ENCODE measurements around the gene AUTS2. TPM values are rescaled to one million over a fixed set of nuclear protein-coding genes. Genes with fewer than 3 reads are reported as not detected.

AUTS2 gene
- total and polyA plus RNA-seq, 7 experiments from 2014 or later, result 0.40 to 31.7 (median 4.2) TPM

- ChIA-PET POLR2A (no interaction called here), CTCF (no interaction called here)
- Histone ChIP-seq H3K4me1 (ENCODE audit: control insufficient read depth in 2 of 2, insufficient read depth in 2 of 2, low read length in 2 of 2) (no peaks in the 10 kb centered on the region), H3K27me3 (ENCODE audit: control insufficient read depth in 2 of 2, insufficient read depth in 2 of 2, low read length in 2 of 2) (no peaks in the 10 kb centered on the region), H3K27ac (ENCODE audit: low read depth, low read length) (no peak overlapping the region), H3K9me3 (ENCODE audit: control insufficient read depth in 2 of 3, low read length in 3 of 3) (no peaks in the 10 kb centered on the region), H3K36me3 (ENCODE audit: control insufficient read depth in 2 of 3, insufficient read depth in 3 of 3, low read length in 3 of 3) (no peaks in the 10 kb centered on the region), H3K4me3 (ENCODE audit: low read length) (no peak overlapping the region)
- ATAC-seq (no peak), DNase-seq (no peak)
- Mint-ChIP-seq H3K9me3 (peaks cover 0 to 4% (median 0%) of the 10 kb centered on the region in 11 donors), H3K4me1 (no peaks in the 10 kb centered on the region), H3K36me3 (no peaks in the 10 kb centered on the region), H3K27ac (no peak overlapping the region), H3K27me3 (no peaks in the 10 kb centered on the region), H3K4me3 (no peak overlapping the region)
- intact Hi-C loops (cut with micrococcal nuclease), result no loop called here
Observed at GRCh38 chr7:69659983-69660382, 61.7 kb downstream of the AUTS2 start.

GRCh38 chr7:69661342-69661741 is 63.1 kb downstream of the AUTS2 start:
- Histone ChIP-seq H3K4me3 (ENCODE audit: low read length) (no peak overlapping the region), H3K4me1 (ENCODE audit: control insufficient read depth in 2 of 2, insufficient read depth in 2 of 2, low read length in 2 of 2) (no peaks in the 10 kb centered on the region), H3K36me3 (ENCODE audit: control insufficient read depth in 2 of 3, insufficient read depth in 3 of 3, low read length in 3 of 3) (no peaks in the 10 kb centered on the region), H3K27ac (ENCODE audit: low read depth, low read length) (no peak overlapping the region), H3K27me3 (ENCODE audit: control insufficient read depth in 2 of 2, insufficient read depth in 2 of 2, low read length in 2 of 2) (no peaks in the 10 kb centered on the region), H3K9me3 (ENCODE audit: control insufficient read depth in 2 of 3, low read length in 3 of 3) (no peaks in the 10 kb centered on the region)
- H3K9me3 Mint-ChIP-seq, result peaks cover 0 to 4% (median 0%) of the 10 kb centered on the region in 11 donors
- ChIA-PET POLR2A (no interaction called here), CTCF (no interaction called here)
- H3K4me1 Mint-ChIP-seq, result no peaks in the 10 kb centered on the region
- intact Hi-C loops (cut with micrococcal nuclease), result no loop called here
- H3K27me3 Mint-ChIP-seq, result no peaks in the 10 kb centered on the region
- DNase-seq (no peak), ATAC-seq (no peak)
- no peak overlapping the region for H3K4me3 Mint-ChIP-seq
- H3K27ac Mint-ChIP-seq, result no peak overlapping the region
- no peaks in the 10 kb centered on the region for H3K36me3 Mint-ChIP-seq

- no peak overlapping the region for H3K4me3 ChIP-seq (ENCODE audit: low read length)
- Mint-ChIP-seq H3K27ac (no peak overlapping the region), H3K4me3 (no peak overlapping the region), H3K27me3 (no peaks in the 10 kb centered on the region), H3K4me1 (no peaks in the 10 kb centered on the region), H3K36me3 (peaks cover 0 to 3% (median 0%) of the 10 kb centered on the region in 5 donors), H3K9me3 (peaks cover 0 to 7% (median 0%) of the 10 kb centered on the region in 11 donors)
- no peaks in the 10 kb centered on the region for H3K27me3 ChIP-seq (ENCODE audit: control insufficient read depth in 2 of 2, insufficient read depth in 2 of 2, low read length in 2 of 2)
- no peak overlapping the region for H3K27ac ChIP-seq (ENCODE audit: low read depth, low read length)
- no peak for DNase-seq
- H3K9me3 ChIP-seq (ENCODE audit: control insufficient read depth in 2 of 3, low read length in 3 of 3), result no peaks in the 10 kb centered on the region
- H3K36me3 ChIP-seq (ENCODE audit: control insufficient read depth in 2 of 3, insufficient read depth in 3 of 3, low read length in 3 of 3), result no peaks in the 10 kb centered on the region
- POLR2A ChIA-PET, result no interaction called here
- CTCF ChIA-PET, result no interaction called here
- ATAC-seq, result no peak
- H3K4me1 ChIP-seq (ENCODE audit: control insufficient read depth in 2 of 2, insufficient read depth in 2 of 2, low read length in 2 of 2), result no peaks in the 10 kb centered on the region
- intact Hi-C loops (cut with micrococcal nuclease), result no loop called here
Observed at GRCh38 chr7:69663911-69664832, 65.9 kb downstream of the AUTS2 start.

GRCh38 chr7:69665369-69665768 is 67.1 kb downstream of the AUTS2 start:
- POLR2A ChIA-PET, result no interaction called here
- CTCF ChIA-PET, result no interaction called here

GRCh38 chr7:69668339-69668870 is 70.1 kb downstream of the AUTS2 start:
- Mint-ChIP-seq H3K9me3 (peaks cover 0 to 7% (median 0%) of the 10 kb centered on the region in 11 donors), H3K4me3 (no peak overlapping the region), H3K36me3 (peaks cover 0 to 3% (median 0%) of the 10 kb centered on the region in 5 donors), H3K27me3 (no peaks in the 10 kb centered on the region), H3K4me1 (no peaks in the 10 kb centered on the region), H3K27ac (no peak overlapping the region)
- CTCF ChIA-PET, result no interaction called here
- no peaks in the 10 kb centered on the region for H3K9me3 ChIP-seq (ENCODE audit: control insufficient read depth in 2 of 3, low read length in 3 of 3)
- no peaks in the 10 kb centered on the region for H3K36me3 ChIP-seq (ENCODE audit: control insufficient read depth in 2 of 3, insufficient read depth in 3 of 3, low read length in 3 of 3)
- intact Hi-C loops (cut with micrococcal nuclease), result no loop called here
- H3K4me3 ChIP-seq (ENCODE audit: low read length), result no peak overlapping the region
- DNase-seq, result no peak
- no peak for ATAC-seq
- H3K27me3 ChIP-seq (ENCODE audit: control insufficient read depth in 2 of 2, insufficient read depth in 2 of 2, low read length in 2 of 2), result no peaks in the 10 kb centered on the region
- POLR2A ChIA-PET, result no interaction called here
- H3K4me1 ChIP-seq (ENCODE audit: control insufficient read depth in 2 of 2, insufficient read depth in 2 of 2, low read length in 2 of 2), result no peaks in the 10 kb centered on the region
- H3K27ac ChIP-seq (ENCODE audit: low read depth, low read length), result no peak overlapping the region

More at GRCh38 chr7:69665369-69665768, 67.1 kb downstream of the AUTS2 start:
- H3K27ac Mint-ChIP-seq, result no peak overlapping the region
- H3K4me1 ChIP-seq (ENCODE audit: control insufficient read depth in 2 of 2, insufficient read depth in 2 of 2, low read length in 2 of 2), result no peaks in the 10 kb centered on the region
- DNase-seq (no peak), ATAC-seq (no peak)
- H3K36me3 ChIP-seq (ENCODE audit: control insufficient read depth in 2 of 3, insufficient read depth in 3 of 3, low read length in 3 of 3), result no peaks in the 10 kb centered on the region
- peaks cover 0 to 7% (median 0%) of the 10 kb centered on the region in 11 donors for H3K9me3 Mint-ChIP-seq
- H3K27ac ChIP-seq (ENCODE audit: low read depth, low read length), result no peak overlapping the region
- no peaks in the 10 kb centered on the region for H3K9me3 ChIP-seq (ENCODE audit: control insufficient read depth in 2 of 3, low read length in 3 of 3)
- intact Hi-C loops (cut with micrococcal nuclease), result no loop called here
- H3K27me3 Mint-ChIP-seq, result no peaks in the 10 kb centered on the region
- no peak overlapping the region for H3K4me3 ChIP-seq (ENCODE audit: low read length)
- H3K36me3 Mint-ChIP-seq, result peaks cover 0 to 3% (median 0%) of the 10 kb centered on the region in 5 donors
- H3K27me3 ChIP-seq (ENCODE audit: control insufficient read depth in 2 of 2, insufficient read depth in 2 of 2, low read length in 2 of 2), result no peaks in the 10 kb centered on the region
- no peak overlapping the region for H3K4me3 Mint-ChIP-seq
- H3K4me1 Mint-ChIP-seq, result no peaks in the 10 kb centered on the region

- ChIA-PET POLR2A (no interaction called here), CTCF (no interaction called here)
- Mint-ChIP-seq H3K9me3 (peaks cover 0 to 7% (median 0%) of the 10 kb centered on the region in 11 donors), H3K4me1 (no peaks in the 10 kb centered on the region), H3K27me3 (no peaks in the 10 kb centered on the region), H3K36me3 (peaks cover 0 to 3% (median 0%) of the 10 kb centered on the region in 5 donors), H3K27ac (no peak overlapping the region), H3K4me3 (no peak overlapping the region)
- no peak overlapping the region for H3K4me3 ChIP-seq (ENCODE audit: low read length)
- ATAC-seq (no peak), DNase-seq (no peak)
- no peaks in the 10 kb centered on the region for H3K9me3 ChIP-seq (ENCODE audit: control insufficient read depth in 2 of 3, low read length in 3 of 3)
- H3K27ac ChIP-seq (ENCODE audit: low read depth, low read length), result no peak overlapping the region
- no peaks in the 10 kb centered on the region for H3K27me3 ChIP-seq (ENCODE audit: control insufficient read depth in 2 of 2, insufficient read depth in 2 of 2, low read length in 2 of 2)
- no peaks in the 10 kb centered on the region for H3K36me3 ChIP-seq (ENCODE audit: control insufficient read depth in 2 of 3, insufficient read depth in 3 of 3, low read length in 3 of 3)
- intact Hi-C loops (cut with micrococcal nuclease), result no loop called here
- no peaks in the 10 kb centered on the region for H3K4me1 ChIP-seq (ENCODE audit: control insufficient read depth in 2 of 2, insufficient read depth in 2 of 2, low read length in 2 of 2)
Observed at GRCh38 chr7:69670701-69671100, 72.4 kb downstream of the AUTS2 start.

- Mint-ChIP-seq H3K27me3 (no peaks in the 10 kb centered on the region), H3K4me3 (no peak overlapping the region), H3K27ac (no peak overlapping the region), H3K4me1 (no peaks in the 10 kb centered on the region), H3K9me3 (peaks cover 0 to 2% (median 0%) of the 10 kb centered on the region in 11 donors), H3K36me3 (no peaks in the 10 kb centered on the region)
- no peak for ATAC-seq
- POLR2A ChIA-PET, result no interaction called here
- Histone ChIP-seq H3K27ac (ENCODE audit: low read depth, low read length) (no peak overlapping the region), H3K4me3 (ENCODE audit: low read length) (no peak overlapping the region), H3K9me3 (ENCODE audit: control insufficient read depth in 2 of 3, low read length in 3 of 3) (no peaks in the 10 kb centered on the region), H3K27me3 (ENCODE audit: control insufficient read depth in 2 of 2, insufficient read depth in 2 of 2, low read length in 2 of 2) (no peaks in the 10 kb centered on the region), H3K4me1 (ENCODE audit: control insufficient read depth in 2 of 2, insufficient read depth in 2 of 2, low read length in 2 of 2) (no peaks in the 10 kb centered on the region), H3K36me3 (ENCODE audit: control insufficient read depth in 2 of 3, insufficient read depth in 3 of 3, low read length in 3 of 3) (no peaks in the 10 kb centered on the region)
- CTCF ChIA-PET, result no interaction called here
- DNase-seq, result no peak
- intact Hi-C loops (cut with micrococcal nuclease), result no loop called here
Observed at GRCh38 chr7:69673074-69673473, 74.8 kb downstream of the AUTS2 start.

Data from naive thymus-derived CD4-positive, alpha-beta T cell (primary cell).